ENCODE results near the gene CEBPZOS.
"Not testable (repeated sequence)": the region's sequence is repeated elsewhere in the genome, so short reads cannot be mapped to it uniquely, and the experiment has no call there.

The CEBPZOS gene

GRCh38 chr2:37191747-37192146 lies 4.5 kb upstream of the CEBPZOS start:
- DNase-seq: no peak

GRCh38 chr2:37192551-37192950 lies 3.7 kb upstream of the CEBPZOS start:
- no peak for DNase-seq

GRCh38 chr2:37195862-37196319 lies 405 bp upstream of the CEBPZOS start:
- DNase-seq: not testable (repeated sequence)

- DNase-seq: no peak
These were observed 2.4 kb downstream of the CEBPZOS start for GRCh38 chr2:37198681-37199065.

- no peak for DNase-seq
These were observed 4.9 kb downstream of the CEBPZOS start for GRCh38 chr2:37201208-37201607.

- DNase-seq: no peak
These were observed 5.5 kb downstream of the CEBPZOS start for GRCh38 chr2:37201766-37202165.

GRCh38 chr2:37203708-37204107 lies 7.4 kb downstream of the CEBPZOS start:
- no peak for DNase-seq

- DNase-seq: not testable (repeated sequence)
These were observed 8.9 kb downstream of the CEBPZOS start for GRCh38 chr2:37205071-37205661.

GRCh38 chr2:37205689-37206341 lies 9.5 kb downstream of the CEBPZOS start:
- no peak for DNase-seq

- not testable (repeated sequence) for DNase-seq
These were observed 10.5 kb downstream of the CEBPZOS start for GRCh38 chr2:37206760-37207159.

GRCh38 chr2:37211212-37211611 lies 14.9 kb downstream of the CEBPZOS start:
- no peak for DNase-seq

- DNase-seq: no peak
These were observed 15.6 kb downstream of the CEBPZOS start for GRCh38 chr2:37211939-37212338.

GRCh38 chr2:37215250-37215649 lies 19.0 kb downstream of the CEBPZOS start:
- DNase-seq: no peak

- no peak for DNase-seq
These were observed 22.8 kb downstream of the CEBPZOS start for GRCh38 chr2:37219046-37219445.

GRCh38 chr2:37223131-37223530 lies 26.8 kb downstream of the CEBPZOS start:
- DNase-seq: no peak

- no peak for DNase-seq
These were observed 27.8 kb downstream of the CEBPZOS start for GRCh38 chr2:37224063-37224462.

GRCh38 chr2:37225129-37225528 lies 28.8 kb downstream of the CEBPZOS start:
- DNase-seq: not testable (repeated sequence)

- no peak for DNase-seq
These were observed 30.6 kb downstream of the CEBPZOS start for GRCh38 chr2:37226863-37227262.

- no peak for DNase-seq
These were observed 32.5 kb downstream of the CEBPZOS start for GRCh38 chr2:37228788-37229187.

GRCh38 chr2:37230581-37230980 lies 34.3 kb downstream of the CEBPZOS start:
- DNase-seq: no peak

- DNase-seq: peak; percentile 81
These were observed 35.2 kb downstream of the CEBPZOS start, which contains the start of the genes CEBPZ and NDUFAF7 for GRCh38 chr2:37231241-37232130. CEBPZ (minus strand) TSS chr2:37231596; CDS start chr2:37231567, 29 bp downstream. NDUFAF7 (plus strand) TSS chr2:37231658; CDS start chr2:37231706, 48 bp downstream.

GRCh38 chr2:37232131-37232933 lies 36.0 kb downstream of the CEBPZOS start:
- no peak for DNase-seq

GRCh38 chr2:37243435-37243834 lies 47.1 kb downstream of the CEBPZOS start:
- no peak for DNase-seq
